Left renal cortex interstitium (tissue), 4 donors: Measurements from ENCODE around the gene SH3PXD2B. TPM values are rescaled to one million over a fixed set of nuclear protein-coding genes. Genes with fewer than 3 reads are reported as not detected.

ENCODE experiments used
- DNase-seq, 4 donors: peaks; one replicate each; pipeline ENCODE4 v3.0.0-alpha.2; 2013; ENCODE audit warnings: low read depth in 4 of 4, low spot score in 2 of 4, missing footprints in 1 of 4
- polyA plus RNA-seq, 4 donors: library from polyadenylated mRNA; unstranded; fragments of 120-200 nt; gene quantifications; one replicate each; pipeline ENCODE4 v1.2.1, GENCODE V29; 2013; ENCODE audit not compliant: insufficient read length in 4 of 4

SH3PXD2B gene
- polyA plus RNA-seq, 4 donors: 27.1 to 32.6 (median 31.7) TPM

GRCh38 chr5:172284611-172284980 is 169.7 kb downstream of the SH3PXD2B start:
- DNase-seq: no peak

GRCh38 chr5:172283862-172284610 is 170.3 kb downstream of the SH3PXD2B start:
- DNase-seq: peak in 2 of 4 donors; percentile 74 to 80

GRCh38 chr5:172283020-172283861 is 171.1 kb downstream of the SH3PXD2B start, which contains the start of gene UBTD2:
TSS of gene UBTD2 (minus strand) at chr5:172283764. CDS start at chr5:172283665, 99 bp downstream.
- DNase-seq: peak in 3 of 4 donors; percentile 62 to 65 (median 65)

- DNase-seq: no peak
Measured at GRCh38 chr5:172282272-172283019, 171.9 kb downstream of the SH3PXD2B start.

- no peak for DNase-seq
Measured at GRCh38 chr5:172281346-172281745, 173.0 kb downstream of the SH3PXD2B start.

GRCh38 chr5:172280929-172281328 is 173.4 kb downstream of the SH3PXD2B start:
- no peak for DNase-seq

GRCh38 chr5:172280317-172280716 is 174.0 kb downstream of the SH3PXD2B start:
- DNase-seq: no peak

- no peak for DNase-seq
Measured at GRCh38 chr5:172278356-172278755, 176.0 kb downstream of the SH3PXD2B start.

GRCh38 chr5:172276214-172276613 is 178.1 kb downstream of the SH3PXD2B start:
- DNase-seq: no peak

Other genes starting within 250 kb of the SH3PXD2B start
- gene UBTD2, start 170.8 kb downstream of the SH3PXD2B start, polyA plus RNA-seq: 10 to 100 TPM; 62.2 to 80.3 (median 69.6) TPM
- gene NEURL1B, start 186.7 kb upstream of the SH3PXD2B start, polyA plus RNA-seq: 10 to 100 TPM; 13.6 to 17.0 (median 15.4) TPM